Psoas muscle (tissue), 8 donors: Measurements from ENCODE around the gene SMARCA4. TPM values are rescaled to one million over a fixed set of nuclear protein-coding genes. Genes with fewer than 3 reads are reported as not detected.
A peak's percentile ranks its signal among the peaks of the same experiment; 100 is the strongest.

Source experiments
- ATAC-seq, 4 donors: fragments of 200-7000 bp; cut with Tn5 transposase; one replicate each; pipeline ENCODE4 v1.9.1; 2020; ENCODE audit warnings: moderate library complexity in 3 of 4, mild to moderate bottlenecking in 2 of 4
- DNase-seq, 2 donors: peaks; one replicate each; pipeline ENCODE4 v3.0.0-alpha.2; 2020
- H3K27ac ChIP-seq: fragments of 200-600 bp; one replicate; pipeline ENCODE4 v1.8.0; 2022
- H3K27me3 ChIP-seq, 3 donors: fragments of 200-600 bp in 1 of 3; one replicate each; pipeline versions ENCODE4 v1.6.1 to v1.8.0; 2013 to 2022; ENCODE audit warnings: low read length in 2 of 3, mild to moderate bottlenecking in 2 of 3, moderate library complexity in 1 of 3; ENCODE audit not compliant: insufficient read depth in 3 of 3
- H3K36me3 ChIP-seq, 2 donors: fragments of 200-600 bp in 1 of 2; one replicate each; pipeline versions ENCODE4 v1.6.1 to v1.8.0; 2013 to 2022; ENCODE audit warnings: low read depth in 1 of 2, mild to moderate bottlenecking in 1 of 2, moderate library complexity in 1 of 2; ENCODE audit not compliant: insufficient read depth in 1 of 2
- H3K4me1 ChIP-seq: fragments of 200-600 bp; one replicate; pipeline ENCODE4 v1.8.0; 2022
- H3K4me3 ChIP-seq: fragments of 200-600 bp; one replicate; pipeline ENCODE4 v1.8.0; 2022; ENCODE audit warnings: mild to moderate bottlenecking
- H3K9me3 ChIP-seq: fragments of 200-600 bp; one replicate; pipeline ENCODE4 v1.8.0; 2022
- WGBS, 3 donors: extraction: QIAGEN DNeasy Blood & Tissue Kit; methylation state at CpG; one replicate each; pipeline versions ENCODE4 v1.1.6 to v1.1.7; 2013; 5-methylcytosine and 5-hydroxymethylcytosine counted together
- intact Hi-C, 2 donors: fragments of 100-400 bp; cut with DNase I; formaldehyde crosslinking; loops; one replicate each; pipeline versions ENCODE4 v1.11.0 to v1.14.2; 2022
- polyA plus RNA-seq, 3 donors: library from polyadenylated mRNA; stranded (reverse); fragments of 200-250 nt; gene quantifications; one replicate each; pipeline ENCODE4 v1.2.3, GENCODE V29; 2013
- total RNA-seq, 4 donors: library from RNA; stranded (reverse); fragmentation: NEBNext Ultra II Directional in 2 of 4; extraction: Animal tissue kit (Norgen Biotek cat#: 25700) in 2 of 4; gene quantifications; one replicate each; pipeline versions ENCODE4 v1.2.1 to v1.2.4, GENCODE V29; 2021 to 2023
- TF ChIP-seq, protein P1 (sequence below): fragments of 200-600 bp; IDR thresholded peaks from one replicate; pipeline ENCODE4 v1.8.0; 2022; ENCODE audit warnings: antibody characterized with exemption
- donor health status: healthy with polysubstance abuse.
- donor health status: DM: no; HTN: no; CAD: no; lungs with moderate emphysema.
- donor health status: Bipolar disorder and iron deficiency.
- donor health status: healthy.
- donor health status: DM: yes; HTN: yes; CAD: no.
- donor health status: DM: no; HTN: no; CAD: no.
- donor health status: DM: no; HTN: no; CAD: no.
- donor health status: DM: yes; HTN: yes; CAD: no.

The SMARCA4 gene
- total and polyA plus RNA-seq, 7 donors: 34.8 to 124 (median 51.9) TPM

DNA sequence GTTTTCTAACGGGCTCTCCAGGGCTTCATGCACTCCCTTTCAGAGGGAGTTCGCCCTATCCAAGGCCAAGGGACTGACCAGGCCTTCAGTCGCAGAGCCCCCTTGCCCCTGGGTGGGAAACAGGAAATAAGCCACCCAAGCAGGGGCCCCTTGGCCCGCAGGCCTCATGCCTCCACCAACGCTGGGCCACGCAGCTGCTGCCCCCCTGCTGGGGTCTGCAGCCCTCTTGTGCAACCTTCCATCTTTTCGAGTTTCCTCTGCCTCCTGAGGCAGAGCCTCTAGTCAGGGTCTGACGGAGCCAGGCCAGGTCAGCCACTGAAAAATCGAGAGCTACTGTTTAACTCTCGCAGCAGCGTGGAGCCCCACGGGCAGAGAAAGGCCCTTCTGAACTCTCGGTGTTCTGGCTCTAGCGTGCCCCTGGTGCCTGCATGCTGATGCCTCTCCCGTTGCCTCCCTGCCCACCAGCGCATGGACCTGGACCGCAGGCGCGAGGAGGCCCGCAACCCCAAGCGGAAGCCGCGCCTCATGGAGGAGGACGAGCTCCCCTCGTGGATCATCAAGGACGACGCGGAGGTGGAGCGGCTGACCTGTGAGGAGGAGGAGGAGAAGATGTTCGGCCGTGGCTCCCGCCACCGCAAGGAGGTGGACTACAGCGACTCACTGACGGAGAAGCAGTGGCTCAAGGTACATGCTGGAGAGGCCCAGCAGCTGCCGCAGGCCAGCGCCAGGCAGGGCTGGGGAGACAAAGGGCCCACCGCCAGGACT lies 73.8 kb downstream of the SMARCA4 start:
- Histone ChIP-seq H3K9me3 (no peaks in the 10 kb centered on the region), H3K36me3 (peaks cover 0 to 95% of the 10 kb centered on the region in 2 donors), H3K27me3 (no peaks in the 10 kb centered on the region), H3K4me1 (peaks cover 14% of the 10 kb centered on the region), H3K27ac (peak overlapping the region; percentile 58), H3K4me3 (no peak overlapping the region)
- intact Hi-C loops: loop anchor here (5.0 kb wide), 2 partner anchors 93 to 97 kb away; no protein-coding TSS in a partner anchor
- TF ChIP-seq, protein P1, sequence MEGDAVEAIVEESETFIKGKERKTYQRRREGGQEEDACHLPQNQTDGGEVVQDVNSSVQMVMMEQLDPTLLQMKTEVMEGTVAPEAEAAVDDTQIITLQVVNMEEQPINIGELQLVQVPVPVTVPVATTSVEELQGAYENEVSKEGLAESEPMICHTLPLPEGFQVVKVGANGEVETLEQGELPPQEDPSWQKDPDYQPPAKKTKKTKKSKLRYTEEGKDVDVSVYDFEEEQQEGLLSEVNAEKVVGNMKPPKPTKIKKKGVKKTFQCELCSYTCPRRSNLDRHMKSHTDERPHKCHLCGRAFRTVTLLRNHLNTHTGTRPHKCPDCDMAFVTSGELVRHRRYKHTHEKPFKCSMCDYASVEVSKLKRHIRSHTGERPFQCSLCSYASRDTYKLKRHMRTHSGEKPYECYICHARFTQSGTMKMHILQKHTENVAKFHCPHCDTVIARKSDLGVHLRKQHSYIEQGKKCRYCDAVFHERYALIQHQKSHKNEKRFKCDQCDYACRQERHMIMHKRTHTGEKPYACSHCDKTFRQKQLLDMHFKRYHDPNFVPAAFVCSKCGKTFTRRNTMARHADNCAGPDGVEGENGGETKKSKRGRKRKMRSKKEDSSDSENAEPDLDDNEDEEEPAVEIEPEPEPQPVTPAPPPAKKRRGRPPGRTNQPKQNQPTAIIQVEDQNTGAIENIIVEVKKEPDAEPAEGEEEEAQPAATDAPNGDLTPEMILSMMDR: no peak
- DNase-seq (no peak), ATAC-seq (peak in 3 of 4 donors; percentile 2 to 18 (median 7))
- 71 to 85% (median 73%) methylated on average over 36 to 38 of the region's 38 CpGs for whole genome bisulfite sequencing, 3 donors

DNA sequence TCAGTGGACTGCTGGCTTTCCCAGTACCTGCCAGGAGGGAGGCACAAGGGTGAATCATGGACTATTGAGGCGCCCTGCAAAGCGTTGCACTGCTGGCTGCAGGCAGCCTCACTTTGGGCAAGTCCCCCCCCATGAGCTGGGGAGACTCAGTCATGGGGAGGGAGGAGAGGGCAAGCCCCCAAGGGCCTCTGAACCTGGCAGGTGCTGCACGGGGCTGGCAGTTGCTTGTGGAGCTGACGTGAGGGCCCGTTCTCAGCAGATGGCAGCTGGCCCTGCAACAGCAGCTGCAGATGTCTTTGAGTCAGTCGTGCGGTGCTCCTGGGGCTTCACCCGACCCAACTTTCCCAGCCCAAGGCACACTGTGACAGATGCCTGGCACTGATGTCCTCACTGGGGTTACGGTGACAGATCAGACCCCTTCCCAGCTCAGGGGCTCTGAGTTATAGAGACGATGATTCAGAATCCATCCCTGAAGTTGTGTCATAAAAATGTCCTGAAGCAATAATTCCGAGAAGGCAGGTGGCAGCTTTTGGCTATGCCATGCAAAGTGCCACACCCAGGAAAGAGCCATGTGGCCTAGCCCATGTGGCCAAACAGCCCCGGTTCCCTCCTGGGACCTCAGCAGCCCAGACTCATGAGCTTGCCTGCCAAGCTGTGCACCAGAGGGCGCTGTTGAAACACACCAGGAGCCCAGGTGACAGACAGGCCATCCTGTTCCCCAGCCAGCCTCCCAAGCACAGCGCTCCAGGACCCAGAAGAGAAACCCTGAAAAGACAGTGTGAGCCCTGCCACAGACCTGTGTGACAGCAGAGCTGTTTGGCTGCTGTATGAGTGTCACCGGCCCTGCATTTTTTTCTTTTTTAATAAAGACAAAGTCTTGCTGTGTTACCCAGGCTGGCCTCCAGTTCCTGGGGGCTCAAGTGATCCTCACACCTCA lies 74.9 kb downstream of the SMARCA4 start:
- no peak overlapping the region for H3K4me3 ChIP-seq
- DNase-seq: peak; percentile 95 to 96
- 25 to 38% (median 28%) methylated on average over 15 of the region's 15 CpGs for WGBS, 3 donors
- H3K36me3 ChIP-seq: peaks cover 0 to 90% of the 10 kb centered on the region in 2 donors
- TF ChIP-seq, protein P1: peak; percentile 69
- no peaks in the 10 kb centered on the region for H3K27me3 ChIP-seq
- peak; percentile 88 to 91 (median 90) for ATAC-seq
- H3K9me3 ChIP-seq: no peaks in the 10 kb centered on the region
- intact Hi-C loops: loop anchor here (5.0 kb wide), 2 partner anchors 92 to 98 kb away; no protein-coding TSS in a partner anchor
- H3K27ac ChIP-seq: peak overlapping the region; percentile 58
- H3K4me1 ChIP-seq: peaks cover 14% of the 10 kb centered on the region

DNA sequence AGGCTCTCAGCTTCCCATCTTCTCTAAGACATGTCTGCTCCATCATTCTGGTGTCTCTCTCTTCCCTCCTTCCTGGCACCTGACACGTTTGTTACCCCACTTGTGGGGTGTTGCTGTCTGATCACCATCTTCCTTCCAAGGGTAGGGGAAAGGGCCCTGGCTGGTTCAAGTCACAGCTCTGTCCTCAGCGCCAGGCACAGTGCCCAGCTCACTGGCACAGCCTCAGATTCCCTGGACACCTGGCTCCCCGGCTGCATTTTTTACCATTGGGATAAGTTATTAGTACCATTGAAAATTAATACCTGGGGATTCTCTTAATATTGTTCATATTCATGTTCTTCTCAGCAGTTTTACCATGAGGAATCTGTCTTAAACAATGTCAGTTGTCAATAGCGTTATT lies 77.7 kb downstream of the SMARCA4 start:
- H3K27me3 ChIP-seq: no peaks in the 10 kb centered on the region
- no peak for ATAC-seq
- intact Hi-C loops: loop anchor here (5.0 kb wide), 2 partner anchors 89 to 101 kb away; no protein-coding TSS in a partner anchor
- H3K36me3 ChIP-seq: peaks cover 4 to 91% of the 10 kb centered on the region in 2 donors
- TF ChIP-seq, protein P1: no peak
- 46 to 65% (median 51%) methylated on average over 4 of the region's 4 CpGs for WGBS, 3 donors
- peaks cover 14% of the 10 kb centered on the region for H3K4me1 ChIP-seq
- DNase-seq: no peak
- H3K27ac ChIP-seq: no peak overlapping the region
- H3K4me3 ChIP-seq: no peak overlapping the region
- no peaks in the 10 kb centered on the region for H3K9me3 ChIP-seq

DNA sequence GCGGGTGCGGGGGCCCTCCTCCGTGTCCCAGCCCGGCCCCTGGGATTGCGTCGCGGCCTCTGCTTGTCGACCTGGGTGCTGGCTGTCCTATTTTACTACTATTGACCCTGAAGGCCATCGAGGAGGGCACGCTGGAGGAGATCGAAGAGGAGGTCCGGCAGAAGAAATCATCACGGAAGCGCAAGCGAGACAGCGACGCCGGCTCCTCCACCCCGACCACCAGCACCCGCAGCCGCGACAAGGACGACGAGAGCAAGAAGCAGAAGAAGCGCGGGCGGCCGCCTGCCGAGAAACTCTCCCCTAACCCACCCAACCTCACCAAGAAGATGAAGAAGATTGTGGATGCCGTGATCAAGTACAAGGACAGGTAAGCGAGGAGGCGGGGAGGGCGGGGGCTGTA lies 80.4 kb downstream of the SMARCA4 start:
- DNase-seq (no peak), ATAC-seq (no peak)
- intact Hi-C loops: no loop called here
- H3K27ac ChIP-seq: no peak overlapping the region
- TF ChIP-seq, protein P1: no peak
- H3K27me3 ChIP-seq: no peaks in the 10 kb centered on the region
- no peaks in the 10 kb centered on the region for H3K9me3 ChIP-seq
- H3K4me1 ChIP-seq: peaks cover 3% of the 10 kb centered on the region
- peaks cover 6 to 85% of the 10 kb centered on the region in 2 donors for H3K36me3 ChIP-seq
- WGBS, 3 donors: 95 to 97% (median 96%) methylated on average over 32 to 33 of the region's 33 CpGs
- no peak overlapping the region for H3K4me3 ChIP-seq
